ENCODE data around the gene MINK1. TPM values are rescaled to one million over a fixed set of nuclear protein-coding genes. Genes with fewer than 3 reads are reported as not detected.

Gene MINK1
- total RNA-seq, 1 donor from 2014 or later = 20.5 TPM

Other genes starting within 250 kb of the MINK1 start
- not detected in 2 replicates for gene SMTNL2, start 248.8 kb upstream of the MINK1 start, total RNA-seq
- gene ALOX15, start 191.7 kb upstream of the MINK1 start, total RNA-seq = not detected in 2 replicates
- 10.0 and 13.7 TPM in 2 replicates for gene PELP1, start 129.2 kb upstream of the MINK1 start, total RNA-seq
- gene ARRB2, start 122.7 kb upstream of the MINK1 start, total RNA-seq = 8.2 and 8.5 TPM in 2 replicates
- gene MED11, start 101.9 kb upstream of the MINK1 start, total RNA-seq = 7.8 and 13.7 TPM in 2 replicates
- 0.13 TPM in 1 of 2 replicates, not detected in the other for gene ZMYND15, start 93.5 kb upstream of the MINK1 start, total RNA-seq
- 1.2 and 2.4 TPM in 2 replicates for gene CXCL16, start 93.4 kb upstream of the MINK1 start, total RNA-seq
- not detected in 2 replicates for gene TM4SF5, start 61.5 kb upstream of the MINK1 start, total RNA-seq
- gene VMO1, start 47.0 kb upstream of the MINK1 start, total RNA-seq = 0.38 and 0.39 TPM in 2 replicates
- not detected in 2 replicates for gene GLTPD2, start 44.4 kb upstream of the MINK1 start, total RNA-seq
- gene PSMB6, start 37.2 kb upstream of the MINK1 start, total RNA-seq = 167 and 224 TPM in 2 replicates
- gene PLD2, start 26.2 kb upstream of the MINK1 start, total RNA-seq = 22.6 and 35.4 TPM in 2 replicates
- 0.39 and 0.76 TPM in 2 replicates for gene C17orf107, start 66.2 kb downstream of the MINK1 start, total RNA-seq
- 0.90 and 1.1 TPM in 2 replicates for gene CHRNE, start 69.8 kb downstream of the MINK1 start, total RNA-seq
- gene GP1BA, start 98.9 kb downstream of the MINK1 start, total RNA-seq = not detected in 2 replicates
- gene SLC25A11, start 106.7 kb downstream of the MINK1 start, total RNA-seq = 47.4 and 62.8 TPM in 2 replicates
- 12.5 and 15.8 TPM in 2 replicates for gene RNF167, start 106.9 kb downstream of the MINK1 start, total RNA-seq
- 450 and 458 TPM in 2 replicates for gene PFN1, start 115.2 kb downstream of the MINK1 start, total RNA-seq
- gene ENO3, start 117.8 kb downstream of the MINK1 start, total RNA-seq = 1.5 and 2.7 TPM in 2 replicates
- 45.4 and 49.7 TPM in 2 replicates for gene SPAG7, start 134.5 kb downstream of the MINK1 start, total RNA-seq
- gene CAMTA2, start 154.3 kb downstream of the MINK1 start, total RNA-seq = 2.3 and 7.5 TPM in 2 replicates
- gene INCA1, start 164.2 kb downstream of the MINK1 start, total RNA-seq = 0.38 and 0.39 TPM in 2 replicates
- 63.5 and 82.7 TPM in 2 replicates for gene KIF1C, start 164.6 kb downstream of the MINK1 start, total RNA-seq
- 0.25 and 0.26 TPM in 2 replicates for gene SLC52A1, start 202.1 kb downstream of the MINK1 start, total RNA-seq
- 0.77 and 1.3 TPM in 2 replicates for gene ZFP3, start 245.1 kb downstream of the MINK1 start, total RNA-seq